NCI-H1048 (cell line): Measurements from ENCODE around the gene PBLD.
"Not testable (repeated sequence)": the region's sequence is repeated elsewhere in the genome, so short reads cannot be mapped to it uniquely, and the experiment has no call there.

Experiments
- DNase-seq: peaks from one replicate; lab custom pipeline; 2025; lab: John Stamatoyannopoulos, UW

PBLD gene

GRCh38 chr10:68330852-68331454 lies 1.8 kb downstream of the PBLD start:
- DNase-seq, result no peak

GRCh38 chr10:68329506-68329861 lies 3.2 kb downstream of the PBLD start:
- no peak for DNase-seq

GRCh38 chr10:68327889-68328786 lies 4.6 kb downstream of the PBLD start:
- DNase-seq, result no peak

GRCh38 chr10:68324396-68324795 lies 8.3 kb downstream of the PBLD start:
- not testable (repeated sequence) for DNase-seq

DNA sequence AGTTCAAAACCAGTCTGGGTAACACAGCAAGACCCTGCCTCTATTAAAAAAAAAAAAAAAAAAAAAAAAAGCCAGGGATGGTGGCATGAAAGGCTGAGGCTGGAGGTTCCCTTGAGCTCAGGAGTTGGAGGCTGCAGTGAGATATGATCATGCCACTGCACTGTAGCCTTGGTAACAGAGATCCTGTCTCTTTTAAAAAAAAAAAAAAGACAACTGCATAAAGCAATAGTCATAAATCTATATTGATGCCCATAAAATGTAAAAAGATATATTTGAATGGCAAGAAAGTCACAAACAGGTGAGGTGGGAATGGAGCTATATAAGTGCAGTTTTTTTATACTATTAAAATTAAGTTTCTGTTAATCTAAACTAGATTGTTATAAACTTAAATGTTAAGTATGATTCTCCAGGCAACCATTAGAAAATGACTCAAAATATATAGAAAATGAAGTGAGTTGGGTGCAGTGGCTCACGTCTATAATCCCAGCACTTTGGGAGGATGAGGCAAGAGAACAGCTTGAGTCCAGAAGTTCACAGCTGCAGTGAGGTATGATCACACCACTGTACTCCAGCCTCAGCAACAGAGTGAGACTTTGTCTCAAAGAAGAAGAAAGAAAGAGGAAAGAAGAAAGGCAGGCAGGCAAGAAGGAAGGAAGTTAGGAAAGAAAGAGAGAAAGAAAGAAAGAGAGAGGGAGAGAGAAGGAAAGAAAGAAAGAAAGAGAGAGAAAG lies 14.2 kb downstream of the PBLD start:
- no peak for DNase-seq

- no peak for DNase-seq
These were observed 17.1 kb downstream of the PBLD start for GRCh38 chr10:68315582-68315981.

DNA sequence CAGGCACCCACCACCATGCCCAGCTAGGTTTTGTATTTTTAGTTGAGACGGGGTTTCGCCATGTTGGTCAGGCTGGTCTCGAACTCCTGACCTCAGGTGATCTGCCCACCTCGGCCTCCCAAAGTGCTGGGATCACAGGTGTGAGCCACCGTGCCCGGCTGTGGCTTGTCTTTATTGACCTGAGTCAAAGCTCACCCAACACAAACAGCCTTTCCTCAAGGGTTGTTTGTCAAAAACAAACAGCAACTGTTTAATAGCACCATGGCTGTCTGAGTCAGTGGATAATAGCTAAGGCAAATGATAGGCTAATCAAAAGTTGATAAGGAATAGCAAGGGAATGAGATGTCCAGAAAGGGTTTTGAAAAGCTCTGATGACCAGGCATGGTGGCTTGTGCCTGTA lies 17.8 kb downstream of the PBLD start:
- not testable (repeated sequence) for DNase-seq

DNA sequence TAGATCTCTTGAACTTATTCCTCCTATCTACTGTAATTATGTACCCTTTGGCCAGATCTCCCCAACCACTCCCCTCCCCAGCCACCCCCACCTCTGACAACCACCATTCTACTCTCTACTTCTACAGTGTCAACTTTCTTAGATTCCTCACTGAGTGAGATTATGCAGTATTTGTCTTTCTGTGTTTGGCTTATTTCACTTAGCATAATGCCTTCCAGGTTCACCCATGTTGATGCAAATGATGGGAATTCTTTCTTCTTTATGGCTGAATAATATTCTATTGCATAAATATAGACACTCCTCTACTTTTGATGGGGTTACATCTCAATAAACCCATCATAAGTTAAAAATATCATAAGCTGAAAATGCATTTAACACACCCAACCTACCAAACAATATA lies 22.2 kb downstream of the PBLD start:
- DNase-seq, result no peak

GRCh38 chr10:68305854-68306253 lies 26.9 kb downstream of the PBLD start:
- no peak for DNase-seq

- DNase-seq, result no peak
These were observed 28.8 kb downstream of the PBLD start for GRCh38 chr10:68303849-68304412.

GRCh38 chr10:68302871-68303270 lies 29.9 kb downstream of the PBLD start:
- DNase-seq, result no peak

DNA sequence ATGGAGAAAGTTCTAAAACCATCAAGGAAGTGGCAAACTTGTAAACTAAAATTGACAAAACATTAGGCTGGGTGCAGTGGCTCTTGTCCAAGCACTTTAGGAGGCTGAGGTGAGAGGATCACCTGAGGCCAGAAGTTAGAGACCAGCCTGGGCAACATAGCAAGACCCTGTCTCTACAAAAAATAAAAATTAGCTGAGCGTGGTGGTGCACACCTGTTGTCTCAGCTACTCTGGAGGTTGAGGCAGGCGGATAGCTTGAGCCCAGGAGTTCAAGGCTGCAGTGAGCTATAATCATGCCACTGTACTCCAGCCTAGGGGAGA lies 30.3 kb downstream of the PBLD start:
- no peak for DNase-seq

DNA sequence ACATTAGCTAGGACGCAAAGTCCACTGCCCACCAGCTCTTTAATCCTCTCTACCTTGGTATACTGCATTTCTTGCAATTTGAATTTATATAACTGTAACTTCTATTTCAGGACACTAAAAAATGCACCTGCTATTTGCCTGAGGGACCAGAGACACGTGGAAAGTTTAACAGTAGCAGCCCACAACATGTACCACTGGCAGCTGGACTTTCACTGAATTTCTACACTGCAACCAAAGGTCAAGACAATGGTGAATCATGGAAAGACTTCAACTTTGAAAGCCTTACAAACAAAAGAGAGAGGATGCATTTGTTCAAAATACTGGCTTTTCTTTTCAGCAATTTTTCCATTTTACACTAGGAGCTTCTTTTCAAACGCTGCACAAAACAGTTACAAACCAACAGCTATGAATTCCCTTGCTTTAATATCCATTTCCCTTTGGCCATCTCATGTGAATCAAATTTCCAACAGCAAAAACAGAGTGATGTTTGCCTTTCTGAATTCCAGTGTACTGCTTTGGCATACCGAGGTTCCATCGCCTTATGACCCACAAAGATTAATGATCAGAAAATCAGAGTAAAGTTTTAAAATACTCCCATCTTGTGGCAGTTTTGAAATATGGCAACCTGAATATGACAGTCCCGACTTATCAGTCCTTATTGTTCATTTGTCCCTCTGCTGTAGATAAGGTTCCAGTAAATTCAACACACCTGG lies 30.8 kb downstream of the PBLD start:
- DNase-seq, result peak; percentile 10

DNA sequence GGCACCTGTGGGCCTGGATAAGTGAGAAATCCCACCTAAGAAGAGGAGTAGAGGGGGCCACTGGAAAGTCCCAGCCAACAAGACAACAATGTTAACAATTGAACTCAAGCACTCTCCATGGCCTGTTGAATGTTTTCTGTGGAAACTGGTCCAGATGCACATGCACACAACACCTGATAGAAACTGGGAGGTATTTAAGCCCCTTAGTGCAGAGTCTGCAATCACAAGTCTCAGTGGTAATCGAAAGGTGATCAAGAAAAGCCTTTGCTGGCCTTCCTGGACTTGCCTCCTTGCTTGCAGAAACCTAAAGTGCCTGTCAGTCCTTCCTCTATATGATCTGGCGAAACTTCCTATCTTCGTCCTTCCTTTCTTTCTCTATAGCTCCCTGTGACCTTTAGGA lies 31.4 kb downstream of the PBLD start:
- DNase-seq, result no peak

- no peak for DNase-seq
These were observed 35.7 kb downstream of the PBLD start for GRCh38 chr10:68296843-68297663.

- no peak for DNase-seq
These were observed 42.0 kb downstream of the PBLD start for GRCh38 chr10:68290736-68291135.

DNA sequence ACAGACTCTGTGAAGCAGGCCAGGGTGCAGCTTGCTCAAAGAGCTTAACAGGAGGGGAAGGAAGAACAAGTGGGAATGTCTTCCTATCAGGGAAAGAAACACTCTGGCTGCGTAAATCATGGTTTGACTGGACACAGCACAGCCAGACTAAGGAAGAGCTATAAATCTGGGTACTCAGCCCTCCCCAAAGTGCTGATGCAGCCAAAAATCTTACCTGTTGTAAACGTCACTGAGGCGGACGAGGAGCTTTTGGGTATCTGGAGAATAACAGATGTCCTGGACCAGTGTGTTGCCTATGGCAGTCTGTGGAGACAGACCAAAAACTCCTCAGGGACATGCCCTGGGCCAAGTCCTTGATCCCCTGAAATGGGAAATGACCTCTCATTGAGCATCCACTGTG lies 44.0 kb downstream of the PBLD start:
- DNase-seq, result no peak

GRCh38 chr10:68284062-68285001 lies 48.4 kb downstream of the PBLD start:
- no peak for DNase-seq

- no peak for DNase-seq
These were observed 52.0 kb downstream of the PBLD start for GRCh38 chr10:68280758-68281157.
